T47D (cell line): ENCODE data around the gene PDZK1IP1.
"Not testable (repeated sequence)": the region's sequence is repeated elsewhere in the genome, so short reads cannot be mapped to it uniquely, and the experiment has no call there.

Source experiments
- DNase-seq, 2 experiments: peaks; one replicate each; pipeline versions ENCODE4 v3.0.0 to v3.0.0-alpha.2; 2011 to 2012; ENCODE audit warnings: low read depth in 1 of 2, low spot score in 1 of 2
- JUND ChIP-seq: IDR thresholded peaks from 2 replicates; pipeline ENCODE4 v1.6.1; 2012; ENCODE audit warnings: low read depth
- in situ Hi-C: cut with HindIII; loops from 2 replicates; pipeline ENCODE4 v1.10.0; 2016; ENCODE audit warnings: low sequenced_read_pairs, low pct_unique_long_range_greater_than_20kb

PDZK1IP1 gene

DNA sequence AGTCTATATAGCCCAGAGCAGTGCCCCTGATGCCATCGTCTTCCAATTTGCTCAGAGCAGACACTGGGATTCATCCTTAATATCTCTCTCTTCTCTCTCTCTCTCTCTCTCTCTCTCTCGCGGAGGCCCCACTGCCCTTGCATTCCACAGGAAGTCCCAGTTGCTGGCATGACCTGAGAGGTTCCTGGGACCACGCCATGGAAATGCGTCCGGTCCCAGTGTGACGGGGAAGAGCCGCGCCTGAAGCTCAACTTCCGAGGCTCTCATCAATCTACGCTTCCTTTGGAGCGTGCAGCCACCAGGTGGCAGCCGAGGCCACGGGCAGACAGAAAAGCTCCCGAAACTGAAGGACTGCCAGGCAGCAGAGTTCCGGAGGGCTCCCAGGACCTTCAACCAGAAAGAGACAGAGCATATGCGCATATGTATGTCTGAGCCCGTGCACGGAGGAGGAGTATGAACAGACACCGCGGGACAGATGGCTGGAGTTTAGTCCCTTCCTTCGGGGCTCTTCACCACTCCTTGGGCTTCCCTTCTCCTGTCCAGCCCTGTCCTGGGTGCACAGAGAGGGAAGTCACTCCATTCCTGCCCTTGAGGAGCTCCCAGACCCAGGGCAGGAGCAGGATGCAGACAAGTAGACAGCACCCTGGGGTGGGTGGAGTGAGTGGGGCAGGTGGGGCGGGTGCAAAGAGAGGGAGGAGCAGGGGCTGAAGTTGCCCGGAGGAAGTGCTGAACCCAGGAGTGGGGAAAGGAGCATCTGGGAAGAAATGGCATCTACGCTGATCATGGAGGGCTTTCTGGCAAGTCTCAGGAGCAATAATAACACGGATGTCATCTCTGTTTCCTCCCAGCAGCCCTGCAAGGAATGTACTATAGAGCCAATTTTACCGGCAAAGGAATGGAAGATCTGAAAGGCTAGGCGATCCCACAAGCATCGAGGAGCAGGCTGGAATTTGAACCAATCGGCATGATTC lies 10.5 kb downstream of the PDZK1IP1 start:
- DNase-seq, result peak; percentile 53 to 94
- in situ Hi-C loops, result no loop called here
- no peak for TF ChIP-seq JUND

DNA sequence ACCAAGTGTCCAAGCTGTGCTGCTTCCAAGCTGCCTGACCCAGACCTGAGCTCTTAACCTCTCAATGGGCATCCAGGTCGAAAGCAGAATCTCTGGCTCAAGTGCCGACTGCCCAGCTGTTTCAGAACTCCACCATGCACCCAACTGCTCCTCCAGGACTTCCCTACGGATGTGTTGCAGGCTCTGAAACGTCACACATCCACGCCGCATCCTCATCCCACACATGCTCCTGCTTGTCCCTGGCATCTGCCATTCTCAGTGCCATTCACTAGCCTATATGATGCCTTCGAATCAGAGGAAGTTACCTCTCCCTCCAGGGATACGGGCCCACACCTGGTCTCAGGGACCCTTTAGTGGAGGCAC lies 11.2 kb downstream of the PDZK1IP1 start:
- DNase-seq, result no peak
- TF ChIP-seq JUND, result no peak
- in situ Hi-C loops, result no loop called here

DNA sequence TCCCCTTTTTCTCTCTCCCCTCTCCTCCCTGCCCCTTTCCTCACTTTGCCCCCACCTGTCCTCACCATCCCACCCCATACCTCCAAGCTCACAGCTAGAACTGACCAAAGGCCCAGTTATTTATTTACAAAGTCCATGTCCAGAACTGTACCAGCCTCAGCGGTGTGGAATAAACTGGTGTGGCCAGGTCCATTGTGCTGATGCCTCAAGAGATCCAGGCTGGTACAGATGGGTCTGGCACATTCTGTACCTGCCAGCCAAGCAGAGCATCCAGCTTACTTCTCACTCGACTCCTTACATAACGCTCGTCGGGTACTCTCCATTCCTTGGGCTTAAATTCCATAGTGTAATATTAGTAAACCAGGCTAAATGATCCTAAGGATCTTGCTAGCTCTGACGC lies 11.8 kb downstream of the PDZK1IP1 start:
- no peak for DNase-seq
- no peak for TF ChIP-seq JUND
- in situ Hi-C loops, result no loop called here

DNA sequence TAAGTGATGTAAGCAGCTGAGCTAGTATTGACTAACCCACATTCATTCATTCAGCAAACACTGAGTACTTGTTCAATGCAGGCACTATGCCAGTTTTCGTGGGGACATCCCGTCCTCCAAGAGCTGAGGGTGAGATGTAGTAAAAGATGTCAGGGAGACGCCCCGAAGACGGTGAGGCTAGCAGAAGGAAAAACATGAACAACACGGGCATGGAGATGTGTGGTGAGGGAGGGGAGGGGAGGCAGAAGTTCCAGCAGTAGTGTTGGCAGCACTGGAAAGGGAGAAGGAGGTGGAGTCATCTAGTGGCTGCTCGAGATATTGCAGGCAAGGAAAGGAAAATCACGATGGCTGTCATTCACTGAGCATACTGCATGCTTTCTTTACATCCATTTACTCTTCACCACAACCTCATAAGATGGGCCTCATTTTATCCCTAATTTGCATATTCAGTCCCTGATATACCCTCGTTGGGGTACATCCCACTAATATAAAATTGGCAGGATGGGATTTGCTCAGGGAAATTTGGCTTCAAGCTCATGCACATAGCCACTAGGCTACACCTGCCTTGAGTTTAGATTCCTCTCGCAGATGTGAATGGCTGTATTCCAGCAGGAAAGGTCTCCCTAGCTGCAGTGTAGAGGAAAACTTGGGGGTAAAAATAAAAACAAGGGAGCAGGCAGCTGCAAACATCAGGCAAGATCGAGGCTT lies 14.5 kb downstream of the PDZK1IP1 start:
- TF ChIP-seq JUND, result no peak
- in situ Hi-C loops, result no loop called here
- peak; percentile 39 to 75 for DNase-seq

DNA sequence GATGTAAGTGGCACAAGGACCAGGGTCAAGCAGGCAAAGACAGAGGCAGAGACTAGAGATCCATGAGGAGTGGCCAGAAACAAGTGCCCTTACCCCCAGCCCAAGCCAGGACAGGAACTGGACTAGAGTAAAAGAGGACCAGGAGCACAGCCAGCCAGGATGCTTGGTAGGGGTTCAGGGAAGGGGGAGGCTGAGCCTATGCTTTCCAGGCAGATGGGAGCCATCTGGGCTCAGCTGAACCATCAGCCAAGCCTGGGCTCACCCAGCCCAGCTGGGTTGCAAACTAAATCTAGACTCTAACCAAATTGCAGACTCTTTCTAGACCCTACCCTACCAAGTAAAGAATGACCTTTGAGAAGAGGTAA lies 15.2 kb downstream of the PDZK1IP1 start:
- TF ChIP-seq JUND, result no peak
- no peak for DNase-seq
- in situ Hi-C loops, result no loop called here

DNA sequence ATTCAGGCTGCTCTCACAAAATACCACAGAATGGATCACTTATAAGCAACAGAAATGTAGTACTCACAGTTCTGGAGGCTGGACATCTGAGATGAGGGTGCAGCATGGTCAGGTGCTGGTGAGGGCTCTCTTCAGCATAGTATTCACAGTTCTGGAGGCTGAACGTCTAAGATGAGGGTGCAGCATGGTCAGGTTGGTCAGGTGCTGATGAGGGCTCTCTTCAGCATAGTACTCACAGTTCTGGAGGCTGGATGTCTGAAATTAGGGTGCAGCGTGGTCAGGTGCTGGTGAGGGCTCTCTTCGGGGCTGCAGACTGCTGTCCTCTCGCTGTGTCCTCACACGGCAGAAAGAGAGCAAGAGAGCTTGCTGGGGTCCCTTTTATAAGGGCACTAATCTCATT lies 17.1 kb downstream of the PDZK1IP1 start:
- in situ Hi-C loops, result no loop called here
- no peak for DNase-seq
- no peak for TF ChIP-seq JUND

DNA sequence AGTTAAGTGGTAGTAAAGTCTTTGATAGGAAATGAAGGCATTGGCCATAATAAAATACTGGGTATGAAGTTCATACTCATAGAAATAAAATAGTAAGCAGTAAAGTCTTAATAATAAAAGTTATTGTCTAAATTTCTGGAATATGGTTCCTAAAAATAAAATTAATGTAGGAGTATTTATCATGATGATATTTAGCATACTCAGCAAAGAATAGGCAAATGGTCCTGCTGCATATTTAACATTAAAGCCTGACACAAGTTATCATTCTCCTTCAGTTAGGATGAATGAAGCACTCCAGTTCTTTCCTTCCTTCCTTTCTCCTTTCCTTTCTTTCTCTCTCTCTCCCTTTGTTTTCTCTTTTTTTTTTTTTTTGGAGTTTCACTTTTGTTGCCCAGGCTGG lies 25.3 kb downstream of the PDZK1IP1 start:
- in situ Hi-C loops, result no loop called here
- TF ChIP-seq JUND, result no peak
- no peak for DNase-seq

DNA sequence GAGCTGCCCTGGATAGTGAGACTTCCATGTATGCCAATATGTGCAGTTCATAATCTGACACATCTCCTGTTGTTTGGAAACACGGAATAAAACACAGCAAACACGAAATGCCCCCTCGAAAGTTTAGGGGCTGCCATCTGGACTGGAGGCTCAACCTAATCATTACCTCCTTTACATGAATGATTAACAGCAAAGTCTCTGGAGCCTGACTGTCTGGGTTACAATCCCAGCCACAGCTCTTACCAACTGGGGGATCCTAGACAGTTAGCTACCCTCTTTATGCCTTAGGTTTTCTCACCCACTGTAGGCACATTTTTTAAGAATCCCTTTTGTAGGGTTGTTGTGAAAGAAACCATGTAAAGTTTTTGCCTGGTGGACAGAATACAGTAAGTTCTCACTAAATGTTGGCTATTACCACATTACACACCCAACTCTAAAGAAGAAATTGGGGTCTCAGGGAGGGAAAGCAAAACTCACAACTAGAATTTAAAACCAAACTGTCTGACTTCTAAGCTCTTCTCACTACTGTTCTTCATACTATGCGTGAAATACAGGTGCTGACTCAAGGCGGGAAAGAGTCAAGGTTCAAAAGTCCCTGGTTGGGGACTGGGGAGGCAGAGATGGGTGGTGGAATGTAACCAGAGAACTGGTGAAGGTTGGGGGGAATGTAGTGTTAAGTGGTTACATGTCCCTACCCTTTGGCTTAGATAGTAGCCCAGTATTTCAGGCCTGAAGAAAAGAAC lies 28.4 kb downstream of the PDZK1IP1 start:
- DNase-seq, result no peak
- TF ChIP-seq JUND, result no peak
- in situ Hi-C loops, result no loop called here

DNA sequence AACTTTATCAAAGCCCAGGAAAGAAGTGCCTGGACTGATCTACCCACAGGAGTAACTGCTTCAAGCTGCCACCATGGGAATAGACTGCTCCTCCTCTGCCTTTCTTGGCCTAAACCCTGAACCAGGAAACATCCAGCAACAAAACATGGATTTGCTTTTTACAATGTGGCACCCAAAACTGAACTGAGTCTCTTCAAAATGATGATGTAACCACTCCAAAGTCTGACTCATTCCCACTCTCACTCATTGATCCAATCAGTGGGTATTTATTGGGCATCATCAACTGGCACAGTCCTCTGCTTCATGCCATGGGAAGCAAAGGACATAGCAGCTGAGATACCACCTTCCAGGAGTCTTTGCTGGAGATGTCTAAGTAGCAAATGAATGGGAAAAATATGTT lies 29.1 kb downstream of the PDZK1IP1 start:
- in situ Hi-C loops, result no loop called here

DNA sequence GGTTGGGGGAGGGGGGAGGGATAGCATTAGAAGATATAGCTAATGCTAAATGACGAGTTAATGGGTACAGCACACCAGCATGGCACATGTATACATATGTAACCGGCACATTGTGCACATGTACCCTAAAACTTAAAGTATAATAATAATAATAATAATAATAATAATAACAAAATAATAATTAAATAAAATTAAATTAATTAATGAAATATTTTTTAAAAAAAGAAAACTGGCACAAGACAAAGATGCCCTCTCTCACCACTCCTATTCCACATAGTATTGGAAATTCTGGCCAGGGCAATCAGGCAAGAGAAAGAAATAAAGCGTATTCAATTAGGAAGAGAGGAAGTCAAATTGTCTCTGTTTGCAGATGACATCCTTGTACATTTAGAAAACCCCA lies 31.9 kb downstream of the PDZK1IP1 start:
- DNase-seq, in situ Hi-C loops: not testable (repeated sequence)

More for the DNA sequence above, 29.1 kb downstream of the PDZK1IP1 start:
- no peak for TF ChIP-seq JUND
- DNase-seq, result no peak

DNA sequence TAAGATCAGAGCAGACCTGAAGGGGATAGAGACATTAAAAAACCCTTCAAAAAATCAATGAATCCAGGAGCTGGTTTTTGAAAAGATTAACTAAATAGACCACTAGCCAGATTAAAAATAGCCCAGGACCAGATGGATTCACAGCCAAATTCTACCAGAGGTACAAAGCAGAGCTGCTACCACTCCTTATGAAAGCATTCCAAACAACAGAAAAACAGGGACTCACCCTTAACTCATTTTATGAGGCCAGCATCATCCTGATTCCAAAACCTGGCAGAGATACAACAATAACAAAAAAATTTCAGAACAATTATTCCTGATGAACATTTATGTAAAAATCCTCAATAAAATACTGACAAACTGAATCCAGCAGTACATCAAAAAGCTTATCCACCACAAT lies 33.4 kb downstream of the PDZK1IP1 start:
- DNase-seq, in situ Hi-C loops: not testable (repeated sequence)

DNA sequence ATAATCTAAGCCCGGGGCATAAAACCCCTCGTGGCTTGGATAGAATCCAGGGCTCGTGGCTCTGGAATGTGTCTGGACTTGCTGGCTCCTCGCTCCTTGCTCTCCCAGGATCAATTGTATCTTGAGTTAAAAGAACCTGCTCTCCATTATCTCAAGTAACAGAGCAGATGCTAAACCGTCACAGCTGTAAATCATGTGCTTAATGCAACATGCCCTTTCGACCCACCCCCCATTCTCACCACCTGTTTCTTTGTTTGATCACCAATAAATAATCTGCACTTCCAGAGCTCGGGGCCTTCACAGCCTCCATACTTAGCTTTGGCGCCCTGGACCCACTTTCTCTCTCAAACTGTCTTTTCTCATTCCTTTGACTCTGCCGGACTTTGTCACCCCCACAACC lies 40.7 kb downstream of the PDZK1IP1 start:
- in situ Hi-C loops, result not testable (repeated sequence)

More for the DNA sequence above, 40.7 kb downstream of the PDZK1IP1 start:
- not testable (repeated sequence) for DNase-seq
